Motor neuron (in vitro differentiated cells): ENCODE measurements around the gene ZNF25. TPM values are rescaled to one million over a fixed set of nuclear protein-coding genes. Genes with fewer than 3 reads are reported as not detected.
"Not testable (repeated sequence)": the region's sequence is repeated elsewhere in the genome, so short reads cannot be mapped to it uniquely, and the experiment has no call there.

Experiments used
- ATAC-seq, 8 experiments: fragments of 200-7000 bp; cut with Tn5 transposase; replicated peaks in 6 of 8; 2 replicates each; pipeline ENCODE4 v1.8.0; 2021; ENCODE audit warnings: mild to moderate bottlenecking in 8 of 8, moderate library complexity in 8 of 8
- H3K27ac ChIP-seq, 2 donors: fragments of 250-450 bp; sonication (Bioruptor Pico); 2 replicates each; pipeline ENCODE4 v1.9.0; 2021; ENCODE audit warnings: antibody characterized with exemption in 2 of 2, mild to moderate bottlenecking in 2 of 2, moderate library complexity in 1 of 2
- H3K4me1 ChIP-seq, 2 donors: fragments of 250-450 bp; sonication (Bioruptor Pico); replicated peaks in 1 of 2; 2 replicates each; pipeline ENCODE4 v1.6.1; 2021; ENCODE audit warnings: antibody characterized with exemption in 2 of 2, mild to moderate bottlenecking in 2 of 2, moderate library complexity in 1 of 2
- H3K4me3 ChIP-seq, 5 donors: fragments of 250-450 bp; sonication (Bioruptor Pico); 2 replicates each; pipeline ENCODE4 v1.9.0; 2021; ENCODE audit warnings: antibody characterized with exemption in 5 of 5, mild to moderate bottlenecking in 5 of 5, moderate library complexity in 4 of 5
- WGBS, 10 experiments: fragments of 450-650 bp; shearing (Covaris generic); methylation state at CpG; one replicate each; pipeline ENCODE4 v1.0.0; 2022; 5-methylcytosine and 5-hydroxymethylcytosine counted together
- in situ Hi-C, 9 experiments: fragments of 400-800 bp; cut with MboI; loops; one replicate each; pipeline ENCODE4 v1.15.0; 2021; ENCODE audit warnings: low sequenced_read_pairs in 9 of 9, low pct_unique_long_range_greater_than_20kb in 2 of 9; ENCODE audit not compliant: unreplicated experiment in 9 of 9
- total RNA-seq, 8 experiments: library from RNA; unstranded; fragments of 300-600 nt; gene quantifications; 2 replicates each; pipeline versions ENCODE4 v1.2.3 to v1.2.4, GENCODE V29; 2022

ZNF25 gene
- total RNA-seq: 10 to 100 TPM in 5 of 8 experiments, 1 to 10 TPM in 3; 3.9 to 34.4 (median 22.4) TPM

DNA sequence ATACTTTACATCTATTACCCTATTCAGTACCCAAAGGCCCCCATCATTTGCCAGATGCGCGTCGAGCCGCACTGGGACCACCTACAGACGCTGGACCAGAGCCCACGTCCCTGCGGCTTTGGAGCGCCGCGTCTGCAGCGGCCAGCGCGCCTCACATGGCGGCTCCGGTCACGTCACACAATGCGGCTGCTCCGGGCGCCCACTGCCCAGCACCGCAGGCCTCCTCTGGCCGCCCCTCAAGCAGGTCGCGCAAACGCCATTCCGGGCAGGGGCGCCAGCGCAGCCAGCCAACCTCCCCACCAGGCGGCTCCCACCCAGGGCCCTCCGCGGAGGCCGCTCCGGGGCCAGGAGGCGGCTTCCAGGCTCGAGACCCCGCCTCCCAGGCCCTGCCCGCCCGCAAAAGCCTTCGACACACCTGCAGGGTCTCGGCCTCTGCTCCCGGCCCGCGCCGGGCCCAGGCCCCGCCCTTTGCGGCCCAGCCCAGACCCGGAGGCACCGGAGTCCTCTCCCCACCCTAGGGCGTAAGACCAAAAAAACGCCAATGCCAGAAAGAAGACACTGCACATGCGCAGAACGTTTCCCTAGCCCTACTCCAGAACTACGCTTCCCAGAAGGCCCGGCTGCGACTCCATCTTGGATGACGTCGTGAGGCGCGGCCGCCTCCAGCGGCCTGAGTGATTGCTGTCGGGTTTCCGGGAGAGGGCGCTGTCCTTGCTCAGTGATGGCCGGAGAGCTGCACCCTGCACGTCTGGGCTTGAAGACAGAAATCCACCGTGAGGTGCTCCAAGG is at the start of gene ZNF25:
TSS of gene ZNF25 (minus strand) at position 557 of the 789 bp plus-strand sequence. CDS start 4,925 bp downstream, outside the sequence.
- Histone ChIP-seq H3K4me3 (peak within 1 kb of the TSS; percentile 48 to 97 (median 75)), H3K27ac (peak within 1 kb of the TSS; percentile 91 to 97), H3K4me1 (peaks cover 0 to 5% of the 10 kb centered on the region in 2 donors)
- 0 to 40% (median 0%) methylated on average over 1 to 21 of the region's 66 CpGs; no CpG with 5 or more reads in 4 of the 10 experiments for WGBS, 10 experiments
- in situ Hi-C loops: no loop called here
- ATAC-seq: peak; percentile 91 to 96 (median 92)

DNA sequence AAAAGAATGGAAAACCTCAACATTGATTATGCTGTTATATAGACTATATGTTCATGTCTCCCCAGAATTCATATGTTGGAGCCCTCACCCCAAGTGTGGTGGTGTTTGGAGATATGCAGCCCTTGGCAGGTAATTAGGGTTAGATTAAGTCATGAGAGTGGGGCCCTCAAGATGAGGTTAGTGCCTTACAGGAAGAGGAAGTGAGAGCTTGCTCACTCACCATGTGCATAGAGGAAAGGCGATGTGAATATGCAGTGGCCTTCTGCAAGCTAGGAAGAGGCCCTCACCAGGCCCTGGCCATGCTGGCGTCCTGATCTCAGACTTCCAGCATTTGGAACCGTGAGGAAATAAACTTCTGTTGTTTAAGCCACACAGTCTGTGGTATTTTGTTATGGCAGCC is 48.8 kb upstream of the ZNF25 start:
- in situ Hi-C loops: no loop called here
- H3K4me3 ChIP-seq: no peak overlapping the region
- no peaks in the 10 kb centered on the region for H3K4me1 ChIP-seq
- WGBS, 10 experiments: 76 to 100% (median 88%) methylated on average over 1 to 3 of the region's 3 CpGs; no CpG with 5 or more reads in 2 of the 10 experiments
- H3K27ac ChIP-seq: no peak overlapping the region
- ATAC-seq: peak in 1 of 8 experiments; percentile 24

DNA sequence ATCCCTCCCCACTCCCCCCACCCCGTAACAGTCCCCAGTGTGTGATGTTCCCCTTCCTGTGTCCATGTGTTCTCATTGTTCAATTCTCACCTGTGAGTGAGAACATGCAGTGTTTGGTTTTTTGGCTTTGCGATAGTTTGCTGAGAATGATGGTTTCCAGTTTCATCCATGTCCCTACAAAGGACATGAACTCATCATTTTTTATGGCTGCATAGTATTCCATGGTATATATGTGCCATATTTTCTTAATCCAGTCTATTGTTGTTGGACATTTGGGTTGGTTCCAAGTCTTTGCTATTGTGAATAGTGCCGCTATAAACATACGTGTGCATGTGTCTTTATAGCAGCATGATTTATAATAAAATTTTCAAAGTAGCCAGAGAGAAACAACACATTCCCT is 42.7 kb upstream of the ZNF25 start:
- WGBS, 10 experiments: 67 to 100% (median 97%) methylated on average over 1 to 3 of the region's 4 CpGs; no CpG with 5 or more reads in 6 of the 10 experiments
- ATAC-seq, H3K27ac ChIP-seq, H3K4me1 ChIP-seq, H3K4me3 ChIP-seq, in situ Hi-C loops: not testable (repeated sequence)

DNA sequence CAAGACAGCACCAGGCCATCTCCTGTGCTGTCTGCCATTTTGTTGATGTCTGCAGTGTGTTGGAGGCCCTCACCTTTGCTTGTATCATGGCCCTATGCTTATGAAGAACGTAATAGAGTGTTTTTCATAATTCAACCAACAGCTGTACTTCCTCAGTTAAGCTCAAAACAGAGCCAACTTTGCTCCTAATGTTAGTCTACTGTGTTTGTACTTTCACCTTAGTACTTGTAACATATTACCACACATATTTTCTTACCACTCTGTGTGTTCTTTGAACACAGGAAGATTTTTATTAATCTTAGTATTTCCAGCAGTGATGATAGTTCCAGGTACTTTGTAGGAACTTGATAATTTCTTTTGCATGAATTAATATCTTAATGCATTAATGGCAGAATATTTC is 39.9 kb upstream of the ZNF25 start:
- no peak overlapping the region for H3K27ac ChIP-seq
- no peak for ATAC-seq
- in situ Hi-C loops: no loop called here
- H3K4me1 ChIP-seq: peaks cover 4 to 7% of the 10 kb centered on the region in 2 donors
- WGBS, 10 experiments: 83 to 100% (median 100%) methylated on average over 1 of the region's 1 CpG; no CpG with 5 or more reads in 3 of the 10 experiments
- no peak overlapping the region for H3K4me3 ChIP-seq

DNA sequence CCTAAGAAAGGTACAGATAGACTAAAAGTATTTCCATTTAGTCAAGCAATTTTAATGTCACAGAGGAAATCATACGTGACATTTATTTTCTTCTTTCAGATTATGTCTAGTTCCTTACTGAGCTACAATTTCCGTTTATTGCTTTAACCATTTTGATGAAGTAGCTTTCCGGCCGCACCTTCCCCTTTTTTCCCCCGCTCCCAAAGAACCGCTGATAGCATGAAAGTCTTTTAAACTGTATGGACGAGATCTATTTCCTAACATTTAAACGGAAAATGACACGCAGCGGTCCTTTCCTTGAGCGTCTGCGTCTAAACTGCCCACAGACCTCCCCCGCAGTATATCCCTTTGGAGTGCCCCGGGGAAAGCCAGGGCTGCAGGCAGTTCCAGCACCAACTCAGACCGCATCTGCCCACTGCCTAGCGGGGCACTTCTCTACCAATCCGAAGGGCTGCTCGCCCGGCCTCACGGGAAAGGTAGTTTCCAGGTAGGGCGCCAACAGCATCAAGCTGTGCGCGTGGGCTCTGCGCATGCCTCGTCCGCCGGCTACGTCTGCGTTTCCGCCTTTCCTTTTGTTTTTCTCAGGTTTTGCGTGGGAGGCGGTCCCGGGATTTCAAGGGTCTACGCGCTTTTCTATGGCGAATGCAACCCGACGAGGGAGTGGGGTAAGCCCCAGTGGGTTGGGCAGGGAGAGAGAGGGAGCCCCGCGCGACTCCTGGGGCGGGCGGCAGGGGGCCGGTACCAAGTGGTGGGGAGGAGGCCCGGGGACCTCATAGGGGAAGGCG is 33.9 kb upstream of the ZNF25 start, which contains the start of gene ZNF33A:
TSS of gene ZNF33A (plus strand) at position 557 of the 785 bp plus-strand sequence. CDS start 1,667 bp downstream, outside the sequence.
- 0 to 19% (median 3%) methylated on average over 3 to 22 of the region's 46 CpGs for WGBS, 10 experiments
- peak; percentile 80 to 93 (median 90) for ATAC-seq
- peaks cover 4 to 7% of the 10 kb centered on the region in 2 donors for H3K4me1 ChIP-seq
- peak within 1 kb of the TSS; percentile 59 to 82 (median 72) for H3K4me3 ChIP-seq
- in situ Hi-C loops: no loop called here
- peak within 1 kb of the TSS; percentile 96 to 98 for H3K27ac ChIP-seq

DNA sequence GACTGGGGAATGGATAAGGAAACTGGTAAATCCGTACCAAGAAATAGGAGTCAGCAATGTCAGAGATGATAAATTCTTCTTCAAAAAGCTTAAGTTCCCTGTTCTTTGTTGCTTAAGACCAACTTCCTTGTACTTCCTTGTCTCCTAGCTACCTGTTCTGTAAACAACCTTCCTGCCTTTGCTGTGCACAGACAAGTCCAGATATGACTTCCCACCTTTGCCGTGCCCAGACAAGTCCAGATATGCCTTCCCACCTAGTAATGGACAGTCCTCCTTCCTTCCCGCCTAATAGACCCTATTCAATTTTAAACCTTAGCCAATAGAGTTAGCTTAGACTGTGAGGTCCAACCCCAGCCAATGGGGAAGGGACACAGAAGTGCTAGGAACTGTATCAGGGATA is 31.5 kb upstream of the ZNF25 start:
- in situ Hi-C loops: no loop called here
- ATAC-seq: no peak
- 0 to 100% (median 86%) methylated on average over 1 to 3 of the region's 3 CpGs; no CpG with 5 or more reads in 1 of the 10 experiments for WGBS, 10 experiments
- no peak overlapping the region for H3K27ac ChIP-seq
- H3K4me1 ChIP-seq: peaks cover 4 to 7% of the 10 kb centered on the region in 2 donors
- no peak overlapping the region for H3K4me3 ChIP-seq

DNA sequence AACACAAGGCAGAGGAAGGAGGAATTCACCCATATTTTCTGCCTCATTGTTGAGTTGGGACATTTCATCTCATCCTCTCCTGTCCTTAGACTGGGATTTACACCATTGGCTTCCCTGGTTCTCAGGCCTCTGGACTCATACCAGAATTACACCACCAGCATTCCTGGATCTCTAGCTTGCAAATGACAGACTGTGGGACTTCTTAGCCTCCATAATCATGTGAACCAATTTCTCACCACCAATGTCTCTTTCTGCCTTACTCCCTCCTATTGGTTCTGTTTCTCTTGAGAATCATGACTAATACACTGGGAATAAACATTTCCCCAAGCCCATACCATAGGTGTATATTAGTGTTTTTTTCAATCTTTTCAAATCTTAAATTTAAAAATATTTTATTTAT is 31.1 kb upstream of the ZNF25 start:
- no peak overlapping the region for H3K27ac ChIP-seq
- H3K4me1 ChIP-seq: peaks cover 4 to 5% of the 10 kb centered on the region in 2 donors
- ATAC-seq: no peak
- H3K4me3 ChIP-seq: no peak overlapping the region
- in situ Hi-C loops: no loop called here

DNA sequence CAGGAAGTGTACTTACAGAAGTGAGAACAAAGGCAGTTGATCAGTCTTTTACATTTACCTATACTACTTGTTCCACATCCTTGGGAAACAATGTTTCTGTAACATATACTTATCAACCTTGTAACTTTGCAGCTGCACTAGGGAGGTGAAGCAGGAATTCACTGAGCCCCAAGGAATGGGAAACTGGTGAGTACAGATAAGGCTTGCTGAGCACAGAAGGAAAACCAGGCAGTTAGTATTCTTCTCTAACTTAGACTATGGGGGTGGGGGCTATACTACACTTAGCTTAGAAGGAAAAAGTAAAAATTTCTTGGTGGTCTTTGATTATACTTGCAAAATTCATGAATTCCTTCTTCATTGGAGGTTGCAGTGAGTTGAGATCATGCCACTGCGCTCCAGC is 27.1 kb upstream of the ZNF25 start:
- H3K27ac ChIP-seq: no peak overlapping the region
- H3K4me3 ChIP-seq: no peak overlapping the region
- ATAC-seq: no peak
- in situ Hi-C loops: no loop called here
- no peaks in the 10 kb centered on the region for H3K4me1 ChIP-seq
- WGBS, 10 experiments: 57 to 100% (median 100%) methylated on average over 1 of the region's 1 CpG; no CpG with 5 or more reads in 3 of the 10 experiments

DNA sequence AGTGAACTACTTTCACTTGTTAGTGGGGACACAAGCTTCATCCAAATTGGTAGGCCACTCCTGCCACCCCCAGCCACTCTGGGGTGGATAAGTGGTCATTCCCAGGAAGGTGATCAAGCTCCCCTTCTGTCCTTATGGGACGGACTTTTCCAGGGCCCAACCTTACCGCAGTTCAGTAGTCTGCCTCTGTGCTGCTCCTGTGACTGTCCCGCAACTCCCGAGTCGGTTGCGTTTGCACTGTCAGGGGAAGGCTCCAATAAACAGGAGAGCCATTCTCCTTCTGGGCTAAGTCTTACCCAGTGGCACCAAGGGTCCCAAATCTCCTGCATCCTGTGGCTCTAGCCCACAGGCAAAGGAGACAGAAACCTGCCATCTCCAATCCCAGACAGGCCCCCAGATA is 26.6 kb upstream of the ZNF25 start:
- ATAC-seq: no peak
- no peak overlapping the region for H3K4me3 ChIP-seq
- H3K4me1 ChIP-seq: no peaks in the 10 kb centered on the region
- in situ Hi-C loops: no loop called here
- H3K27ac ChIP-seq: no peak overlapping the region
- WGBS, 10 experiments: 49 to 95% (median 84%) methylated on average over 1 to 6 of the region's 6 CpGs; no CpG with 5 or more reads in 4 of the 10 experiments

DNA sequence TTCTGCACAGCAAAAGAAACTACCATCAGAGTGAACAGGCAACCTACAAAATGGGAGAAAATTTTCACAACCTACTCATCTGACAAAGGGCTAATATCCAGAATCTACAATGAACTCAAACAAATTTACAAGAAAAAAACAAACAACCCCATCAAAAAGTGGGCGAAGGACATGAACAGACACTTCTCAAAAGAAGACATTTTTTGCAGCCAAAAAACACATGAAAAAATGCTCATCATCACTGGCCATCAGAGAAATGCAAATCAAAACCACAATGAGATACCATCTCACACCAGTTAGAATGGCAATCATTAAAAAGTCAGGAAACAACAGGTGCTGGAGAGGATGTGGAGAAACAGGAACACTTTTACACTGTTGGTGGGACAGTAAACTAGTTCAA is 24.0 kb upstream of the ZNF25 start:
- in situ Hi-C loops, H3K4me3 ChIP-seq, H3K27ac ChIP-seq, ATAC-seq, H3K4me1 ChIP-seq: not testable (repeated sequence)
- WGBS, 10 experiments: no CpG with 5 or more reads among the region's 1 CpG

DNA sequence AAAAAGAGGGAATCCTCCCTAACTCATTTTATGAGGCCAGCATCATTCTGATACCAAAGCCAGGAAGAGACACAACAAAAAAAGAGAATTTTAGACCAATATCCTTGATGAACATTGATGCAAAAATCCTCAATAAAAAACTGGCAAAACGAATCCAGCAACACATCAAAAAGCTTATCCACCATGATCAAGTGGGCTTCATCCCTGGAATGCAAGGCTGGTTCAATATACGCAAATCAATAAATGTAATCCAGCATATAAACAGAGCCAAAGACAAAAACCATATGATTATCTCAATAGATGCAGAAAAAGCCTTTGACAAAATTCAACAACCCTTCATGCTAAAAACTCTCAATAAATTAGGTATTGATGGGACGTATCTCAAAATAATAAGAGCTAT is 22.5 kb upstream of the ZNF25 start:
- ATAC-seq, in situ Hi-C loops, H3K27ac ChIP-seq, H3K4me3 ChIP-seq, H3K4me1 ChIP-seq: not testable (repeated sequence)
- WGBS, 10 experiments: no CpG with 5 or more reads among the region's 3 CpGs

DNA sequence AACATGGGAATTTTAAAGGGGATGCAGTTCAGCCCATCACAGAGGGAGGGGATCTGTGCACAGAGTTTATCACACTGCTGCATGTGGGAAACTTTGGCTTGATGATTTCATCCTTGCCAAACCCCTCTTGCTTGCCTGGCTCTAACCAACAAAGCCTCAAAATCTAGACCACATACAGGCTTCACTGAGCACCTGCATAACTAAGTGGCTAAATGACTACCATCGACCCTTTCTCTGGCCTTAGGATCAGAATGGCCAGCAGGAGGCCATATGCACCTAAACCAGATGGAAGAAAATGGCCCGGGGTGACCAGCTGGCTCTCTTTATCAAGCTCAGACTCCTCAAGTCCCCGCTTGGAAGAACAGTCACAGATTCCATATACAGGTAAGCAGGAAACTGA is 15.6 kb upstream of the ZNF25 start:
- no peak for ATAC-seq
- no peak overlapping the region for H3K27ac ChIP-seq
- in situ Hi-C loops: no loop called here
- 19 to 76% (median 29%) methylated on average over 1 to 3 of the region's 3 CpGs; no CpG with 5 or more reads in 6 of the 10 experiments for WGBS, 10 experiments
- no peak overlapping the region for H3K4me3 ChIP-seq
- no peaks in the 10 kb centered on the region for H3K4me1 ChIP-seq

DNA sequence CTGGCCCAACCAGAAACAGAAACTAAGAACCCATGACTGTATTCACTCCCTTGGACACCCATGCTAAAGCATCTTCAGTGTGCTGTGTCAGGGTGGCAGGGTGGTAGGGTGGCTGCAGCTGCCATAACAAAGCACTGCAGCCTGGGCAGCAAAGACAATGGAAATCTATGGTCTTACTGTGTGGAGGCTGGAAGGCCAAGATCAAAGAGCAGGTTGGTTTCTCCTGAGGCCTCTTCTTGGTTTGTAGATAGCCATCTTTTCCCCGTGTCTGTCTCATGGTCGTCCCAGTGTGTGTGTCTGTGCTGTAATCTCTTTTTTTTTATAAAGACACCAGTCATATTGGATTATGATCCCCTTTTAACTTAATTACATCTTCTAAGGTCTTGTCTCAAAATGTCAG is 15.2 kb upstream of the ZNF25 start:
- Histone ChIP-seq H3K4me1 (no peaks in the 10 kb centered on the region), H3K4me3 (no peak overlapping the region), H3K27ac (no peak overlapping the region)
- ATAC-seq: no peak
- WGBS, 10 experiments: 0 to 92% (median 80%) methylated on average over 1 to 2 of the region's 2 CpGs; no CpG with 5 or more reads in 5 of the 10 experiments
- in situ Hi-C loops: no loop called here
